BJ (cell line): ENCODE results near the gene LCAT. TPM values are rescaled to one million over a fixed set of nuclear protein-coding genes. Genes with fewer than 3 reads are reported as not detected.

Source experiments
- CTCF ChIA-PET: fragments of 350-600 bp; formaldehyde crosslinking; extraction: SDS; loops from one replicate; lab custom pipeline; 2021; ENCODE audit warnings: antibody characterized with exemption, inconsistent platforms; lab: Yijun Ruan, JAX
- POLR2A ChIA-PET: fragments of 300-600 bp; sonication (Branson Sonifier 250); formaldehyde crosslinking; extraction: SDS; loops from one replicate; lab custom pipeline; 2021; ENCODE audit warnings: antibody characterized with exemption; lab: Charles Lee
- DNase-seq: peaks from one replicate; pipeline ENCODE4 v3.0.0-alpha.2; 2011; ENCODE audit warnings: low read depth
- H3K27me3 ChIP-seq: 2 replicates; pipeline ENCODE4 v1.6.0; 2011; ENCODE audit warnings: low read length; ENCODE audit not compliant: control insufficient read depth, insufficient read depth
- H3K36me3 ChIP-seq: 2 replicates; pipeline ENCODE4 v1.5.1; 2011; ENCODE audit warnings: low read length; ENCODE audit not compliant: control insufficient read depth, insufficient read depth
- H3K4me3 ChIP-seq: 2 replicates; pipeline ENCODE4 v1.5.1; 2011; ENCODE audit warnings: low read depth, mild to moderate bottlenecking, control low read depth, low read length
- CTCF ChIP-seq: IDR thresholded peaks from 2 replicates; pipeline ENCODE4 v1.5.1; 2011; ENCODE audit warnings: low read depth, mild to moderate bottlenecking, control low read depth, inconsistent platforms, low read length, moderate library complexity; ENCODE audit not compliant: insufficient read depth
- polyA plus RNA-seq: library from polyadenylated mRNA; depleted of rRNA; stranded (reverse); fragments of >200 nt; gene quantifications from 2 replicates; pipeline ENCODE4 v1.2.3, GENCODE V29; 2011

Gene LCAT
- polyA plus RNA-seq, 1 experiment = 13.6 TPM

GRCh38 chr16:67962135-67962534, 18.2 kb upstream of the LCAT start:
- no peaks in the 10 kb centered on the region for H3K27me3 ChIP-seq
- no peak for TF ChIP-seq CTCF
- ChIA-PET CTCF (interaction anchor here (1.1 to 1.2 kb wide), 2 partner anchors 146 to 441 kb away, joined by 3 to 4 read pairs; no protein-coding TSS in a partner anchor), POLR2A (no interaction called here)
- DNase-seq = no peak
- peaks cover 55% of the 10 kb centered on the region for H3K36me3 ChIP-seq
- no peak overlapping the region for H3K4me3 ChIP-seq

GRCh38 chr16:67961551-67961957, 17.6 kb upstream of the LCAT start:
- no peak overlapping the region for H3K4me3 ChIP-seq
- TF ChIP-seq CTCF = no peak
- CTCF ChIA-PET = no interaction called here
- peaks cover 55% of the 10 kb centered on the region for H3K36me3 ChIP-seq
- H3K27me3 ChIP-seq = no peaks in the 10 kb centered on the region
- DNase-seq = no peak
- POLR2A ChIA-PET = no interaction called here

- no peaks in the 10 kb centered on the region for H3K27me3 ChIP-seq
- TF ChIP-seq CTCF = no peak
- ChIA-PET POLR2A (interaction anchor here (0.6 kb wide), 1 partner anchor 143 kb away, joined by 9 read pairs; no protein-coding TSS in a partner anchor), CTCF (interaction anchor here (0.9 to 2.0 kb wide), 5 partner anchors 10 to 143 kb away, joined by 3 to 7 read pairs (median 4); no protein-coding TSS in a partner anchor)
- no peak overlapping the region for H3K4me3 ChIP-seq
- peaks cover 60% of the 10 kb centered on the region for H3K36me3 ChIP-seq
- peak; percentile 34 for DNase-seq
Measured at GRCh38 chr16:67959536-67960329, 15.8 kb upstream of the LCAT start.

- no peak for TF ChIP-seq CTCF
- CTCF ChIA-PET = no interaction called here
- H3K36me3 ChIP-seq = peaks cover 59% of the 10 kb centered on the region
- H3K27me3 ChIP-seq = no peaks in the 10 kb centered on the region
- no peak for DNase-seq
- H3K4me3 ChIP-seq = no peak overlapping the region
- POLR2A ChIA-PET = interaction anchor here (0.6 kb wide), 1 partner anchor 10 kb away, joined by 3 read pairs; no protein-coding TSS in a partner anchor
Measured at GRCh38 chr16:67957622-67958021, 13.7 kb upstream of the LCAT start.

- no peaks in the 10 kb centered on the region for H3K27me3 ChIP-seq
- DNase-seq = no peak
- CTCF ChIA-PET = interaction anchor here (0.8 to 2.1 kb wide), 2 partner anchors 13 to 71 kb away, joined by 3 to 16 read pairs; no protein-coding TSS in a partner anchor
- H3K36me3 ChIP-seq = peaks cover 56% of the 10 kb centered on the region
- no peak overlapping the region for H3K4me3 ChIP-seq
- POLR2A ChIA-PET = no interaction called here
- no peak for TF ChIP-seq CTCF
Measured at GRCh38 chr16:67954421-67955196, 10.7 kb upstream of the LCAT start.
